Measurements from ENCODE around the gene CALHM3.

The CALHM3 gene

DNA sequence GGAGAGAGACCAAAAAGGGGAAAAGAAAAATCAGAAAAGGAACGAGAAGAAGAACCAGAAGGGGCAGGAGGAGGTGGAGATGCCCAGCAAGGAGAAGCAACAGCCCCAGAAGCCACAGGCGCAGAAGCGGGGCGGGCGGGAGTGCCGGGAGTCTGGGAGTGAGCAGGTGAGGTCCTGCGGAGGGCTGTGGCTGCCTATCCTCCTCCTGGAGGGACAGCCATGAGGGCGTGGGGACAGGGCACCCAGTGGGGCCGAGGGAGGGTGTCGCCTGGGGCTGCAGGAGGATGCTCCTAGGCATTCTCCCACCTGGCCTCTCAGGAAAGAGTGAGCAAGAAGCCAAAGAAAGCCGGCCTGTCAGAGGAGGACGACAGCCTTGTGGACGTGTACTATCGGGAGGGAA lies 38.6 kb downstream of the CALHM3 start:
- no peaks in the 10 kb centered on the region for H3K9me3 ChIP-seq (ENCODE audit: control insufficient read depth, insufficient read depth, low read length)
- H3K27ac ChIP-seq (ENCODE audit: low read length), result no peak overlapping the region
- H3K4me3 ChIP-seq (ENCODE audit: low read length), result no peak overlapping the region
- no peaks in the 10 kb centered on the region for H3K4me1 ChIP-seq (ENCODE audit: control insufficient read depth, insufficient read depth, low read length)
- H3K27me3 ChIP-seq (ENCODE audit: control insufficient read depth, insufficient read depth, low read length), result no peaks in the 10 kb centered on the region
- no CpG with 5 or more reads among the region's 14 CpGs for WGBS (ENCODE audit: insufficient coverage, insufficient read length)
- DNase-seq (ENCODE audit: low read depth, low spot score), result no peak
- peaks cover 61% of the 10 kb centered on the region for H3K36me3 ChIP-seq (ENCODE audit: control insufficient read depth, insufficient read depth, low read length)

DNA sequence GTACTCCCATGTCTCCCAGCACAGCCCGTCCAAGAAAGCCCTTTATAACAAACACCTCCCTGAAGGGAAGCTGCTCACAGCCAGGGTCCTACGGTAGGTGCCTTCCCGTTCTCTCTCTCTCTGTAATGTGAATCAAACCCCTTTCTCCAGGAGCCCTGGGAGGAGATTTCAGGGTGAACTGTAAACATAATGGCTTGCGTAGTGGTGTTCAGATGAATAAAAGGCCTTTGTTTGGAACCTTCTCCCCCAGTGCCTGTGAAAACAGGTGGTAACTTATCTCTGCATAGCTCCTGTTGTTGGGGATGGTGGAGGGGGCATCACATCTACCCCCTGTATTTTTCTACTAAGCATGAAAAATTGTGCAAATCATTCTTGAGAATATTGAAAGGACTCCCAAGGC lies 39.3 kb downstream of the CALHM3 start:
- WGBS (ENCODE audit: insufficient coverage, insufficient read length), result no CpG with 5 or more reads among the region's 4 CpGs

DNA sequence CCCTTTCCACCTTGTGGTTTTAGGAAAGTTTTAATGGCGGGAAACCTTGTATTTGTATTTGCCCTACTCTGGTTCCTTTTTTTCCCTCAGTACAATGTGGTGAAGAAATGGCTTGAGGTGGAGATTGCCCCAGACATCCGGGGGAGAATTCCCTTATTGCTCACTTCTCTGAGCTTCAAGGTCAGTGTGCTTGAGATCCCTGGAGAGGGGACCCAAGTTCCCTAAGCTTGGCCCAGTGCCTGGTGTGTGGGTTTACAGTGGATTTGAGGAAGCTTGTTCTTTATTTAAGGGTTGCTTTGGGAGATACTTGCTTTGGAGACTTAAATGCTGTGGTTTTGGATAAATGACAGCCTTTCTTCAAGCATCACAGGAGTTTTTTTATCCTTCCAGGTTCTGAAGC lies 45.2 kb downstream of the CALHM3 start:
- no CpG with 5 or more reads among the region's 2 CpGs for WGBS (ENCODE audit: insufficient coverage, insufficient read length)
- H3K36me3 ChIP-seq (ENCODE audit: control insufficient read depth, insufficient read depth, low read length), result peaks cover 46% of the 10 kb centered on the region; the same call in 1 of the 2 replicates

More for the DNA sequence above, 39.3 kb downstream of the CALHM3 start:
- Histone ChIP-seq H3K27ac (ENCODE audit: low read length) (no peak overlapping the region), H3K36me3 (ENCODE audit: control insufficient read depth, insufficient read depth, low read length) (peaks cover 58% of the 10 kb centered on the region), H3K9me3 (ENCODE audit: control insufficient read depth, insufficient read depth, low read length) (no peaks in the 10 kb centered on the region), H3K4me3 (ENCODE audit: low read length) (no peak overlapping the region; the same call in 1 of the 2 replicates), H3K27me3 (ENCODE audit: control insufficient read depth, insufficient read depth, low read length) (no peaks in the 10 kb centered on the region), H3K4me1 (ENCODE audit: control insufficient read depth, insufficient read depth, low read length) (no peaks in the 10 kb centered on the region)
- no peak for DNase-seq (ENCODE audit: low read depth, low spot score)

DNA sequence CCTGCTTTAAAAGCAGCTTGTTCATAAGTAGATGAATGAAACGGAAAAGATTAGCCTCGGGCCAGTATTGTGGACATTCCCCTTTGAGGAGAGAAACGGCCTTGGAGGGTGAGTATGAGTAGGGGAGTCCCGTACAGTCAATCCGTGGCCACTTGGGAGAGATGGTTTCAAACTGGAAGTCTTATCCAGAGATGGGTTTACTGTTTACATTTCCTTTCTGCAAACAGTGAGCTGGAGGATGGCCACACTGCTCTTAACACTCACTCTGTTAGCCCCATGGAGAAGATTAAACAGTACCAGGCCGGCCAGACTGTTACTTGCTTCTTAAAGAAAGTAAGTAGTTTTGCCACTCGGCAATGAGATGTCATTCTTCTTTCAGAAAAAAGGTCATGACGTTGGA lies 47.1 kb downstream of the CALHM3 start:
- Histone ChIP-seq H3K4me1 (ENCODE audit: control insufficient read depth, insufficient read depth, low read length) (no peaks in the 10 kb centered on the region), H3K36me3 (ENCODE audit: control insufficient read depth, insufficient read depth, low read length) (peaks cover 41% of the 10 kb centered on the region; the same call in 1 of the 2 replicates), H3K27ac (ENCODE audit: low read length) (no peak overlapping the region), H3K9me3 (ENCODE audit: control insufficient read depth, insufficient read depth, low read length) (no peaks in the 10 kb centered on the region), H3K4me3 (ENCODE audit: low read length) (no peak overlapping the region), H3K27me3 (ENCODE audit: control insufficient read depth, insufficient read depth, low read length) (no peaks in the 10 kb centered on the region)
- DNase-seq (ENCODE audit: low read depth, low spot score), result no peak
- WGBS (ENCODE audit: insufficient coverage, insufficient read length), result no CpG with 5 or more reads among the region's 8 CpGs

More for the DNA sequence above, 45.2 kb downstream of the CALHM3 start:
- H3K27me3 ChIP-seq (ENCODE audit: control insufficient read depth, insufficient read depth, low read length), result no peaks in the 10 kb centered on the region
- H3K4me1 ChIP-seq (ENCODE audit: control insufficient read depth, insufficient read depth, low read length), result no peaks in the 10 kb centered on the region
- H3K9me3 ChIP-seq (ENCODE audit: control insufficient read depth, insufficient read depth, low read length), result no peaks in the 10 kb centered on the region
- no peak for DNase-seq (ENCODE audit: low read depth, low spot score)
- no peak overlapping the region for H3K4me3 ChIP-seq (ENCODE audit: low read length)
- no peak overlapping the region for H3K27ac ChIP-seq (ENCODE audit: low read length)

DNA sequence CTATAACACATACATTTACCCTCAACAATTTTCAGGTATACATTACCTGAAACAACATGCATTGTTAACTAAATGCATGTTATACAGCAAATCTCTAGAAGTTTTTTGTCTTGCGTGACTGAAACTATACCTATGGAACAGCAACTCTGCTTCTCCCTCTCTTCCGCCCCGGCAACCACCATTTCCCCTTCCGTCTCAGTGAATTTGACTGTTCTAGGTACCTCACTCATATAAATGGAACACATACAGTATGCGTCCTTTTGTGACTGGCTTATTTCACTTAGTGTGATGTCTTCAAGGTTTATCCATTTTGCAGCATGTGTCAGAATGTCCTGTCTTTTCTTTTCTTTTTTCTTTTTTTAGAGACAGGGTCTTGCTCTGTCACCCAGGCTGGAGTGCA lies 49.4 kb downstream of the CALHM3 start:
- WGBS (ENCODE audit: insufficient coverage, insufficient read length), result no CpG with 5 or more reads among the region's 5 CpGs
- no peaks in the 10 kb centered on the region for H3K27me3 ChIP-seq (ENCODE audit: control insufficient read depth, insufficient read depth, low read length)
- DNase-seq (ENCODE audit: low read depth, low spot score), result no peak
- no peak overlapping the region for H3K27ac ChIP-seq (ENCODE audit: low read length)
- no peaks in the 10 kb centered on the region for H3K9me3 ChIP-seq (ENCODE audit: control insufficient read depth, insufficient read depth, low read length)
- H3K36me3 ChIP-seq (ENCODE audit: control insufficient read depth, insufficient read depth, low read length), result peaks cover 40% of the 10 kb centered on the region
- H3K4me1 ChIP-seq (ENCODE audit: control insufficient read depth, insufficient read depth, low read length), result no peaks in the 10 kb centered on the region
- no peak overlapping the region for H3K4me3 ChIP-seq (ENCODE audit: low read length)

DNA sequence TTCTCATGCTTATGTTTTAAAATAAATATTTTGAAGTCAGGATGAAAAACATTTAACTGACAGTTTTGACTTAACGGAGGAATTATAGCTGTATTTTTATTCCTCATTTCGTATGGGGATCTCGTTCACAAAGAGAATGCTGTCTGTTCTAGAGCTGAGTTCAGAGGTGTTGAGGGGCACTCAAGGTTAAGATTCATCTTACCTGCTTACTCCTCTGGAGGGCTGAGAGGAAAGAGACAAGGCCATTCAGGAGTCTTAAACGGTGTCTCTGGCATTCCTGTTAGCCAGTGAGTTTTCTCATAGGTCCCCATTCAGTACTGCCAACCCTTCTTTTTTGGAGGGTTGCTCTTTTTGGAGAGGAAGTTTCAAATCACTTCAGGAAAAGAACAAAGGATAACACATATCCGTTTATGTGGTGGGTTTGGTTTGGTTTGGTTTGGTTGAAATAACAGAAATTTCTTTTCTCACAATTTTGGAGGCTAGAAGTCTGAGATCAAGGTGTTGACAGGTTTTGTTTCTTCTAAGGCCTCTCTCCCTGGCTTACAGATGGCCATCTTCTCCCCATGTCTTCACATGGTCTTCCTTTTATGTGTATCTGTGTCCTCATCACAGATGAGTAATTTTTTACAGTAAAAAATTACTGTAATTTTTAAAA lies 49.9 kb downstream of the CALHM3 start:
- Histone ChIP-seq H3K27ac (ENCODE audit: low read length) (no peak overlapping the region), H3K9me3 (ENCODE audit: control insufficient read depth, insufficient read depth, low read length) (no peaks in the 10 kb centered on the region), H3K27me3 (ENCODE audit: control insufficient read depth, insufficient read depth, low read length) (no peaks in the 10 kb centered on the region), H3K4me1 (ENCODE audit: control insufficient read depth, insufficient read depth, low read length) (no peaks in the 10 kb centered on the region), H3K36me3 (ENCODE audit: control insufficient read depth, insufficient read depth, low read length) (peaks cover 37% of the 10 kb centered on the region), H3K4me3 (ENCODE audit: low read length) (no peak overlapping the region)
- no CpG with 5 or more reads among the region's 5 CpGs for WGBS (ENCODE audit: insufficient coverage, insufficient read length)
- DNase-seq (ENCODE audit: low read depth, low spot score), result no peak

DNA sequence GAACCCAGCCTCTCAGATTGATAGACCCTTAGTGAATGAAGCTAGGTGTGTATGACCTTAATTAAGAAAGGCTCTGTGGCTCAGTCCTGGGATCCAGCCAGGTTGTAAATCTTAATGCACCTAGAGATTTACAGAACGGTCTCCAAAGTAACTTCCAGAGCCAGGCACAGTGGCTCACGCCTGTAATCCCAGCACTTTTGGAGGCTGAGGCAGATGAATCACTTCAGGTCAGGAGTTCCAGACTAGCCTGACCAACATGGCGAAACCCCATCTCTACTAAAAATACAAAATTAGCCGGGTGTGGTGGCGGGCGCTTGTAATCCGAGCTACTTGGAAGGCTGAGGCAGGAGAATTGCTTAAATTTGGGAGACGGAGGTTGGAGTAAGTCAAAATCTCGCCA lies 51.2 kb downstream of the CALHM3 start:
- Histone ChIP-seq H3K4me3 (ENCODE audit: low read length) (no peak overlapping the region), H3K27ac (ENCODE audit: low read length) (no peak overlapping the region), H3K36me3 (ENCODE audit: control insufficient read depth, insufficient read depth, low read length) (peaks cover 42% of the 10 kb centered on the region), H3K4me1 (ENCODE audit: control insufficient read depth, insufficient read depth, low read length) (no peaks in the 10 kb centered on the region), H3K9me3 (ENCODE audit: control insufficient read depth, insufficient read depth, low read length) (no peaks in the 10 kb centered on the region), H3K27me3 (ENCODE audit: control insufficient read depth, insufficient read depth, low read length) (no peaks in the 10 kb centered on the region)
- DNase-seq (ENCODE audit: low read depth, low spot score), result no peak
- no CpG with 5 or more reads among the region's 9 CpGs for WGBS (ENCODE audit: insufficient coverage, insufficient read length)

DNA sequence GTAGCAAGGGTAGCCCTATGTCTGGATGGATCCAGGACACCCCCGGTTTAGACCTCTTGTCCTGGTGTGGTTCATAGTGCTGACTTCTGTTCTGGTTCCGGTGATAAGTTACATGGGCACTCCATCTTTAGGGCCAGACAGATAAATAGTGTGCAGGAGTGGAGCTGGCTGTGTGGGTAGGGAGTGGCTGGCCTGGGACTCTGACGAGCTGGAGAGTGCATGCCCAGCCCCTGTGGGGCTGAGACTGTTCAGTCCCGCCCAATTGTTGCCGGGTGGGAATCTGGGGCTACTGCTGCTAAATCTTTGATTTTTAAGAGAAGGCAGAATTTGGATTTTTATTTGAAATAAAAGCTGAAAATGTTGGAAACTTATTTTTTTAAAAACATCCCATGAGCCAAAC lies 55.3 kb downstream of the CALHM3 start:
- no peaks in the 10 kb centered on the region for H3K9me3 ChIP-seq (ENCODE audit: control insufficient read depth, insufficient read depth, low read length)
- no peaks in the 10 kb centered on the region for H3K27me3 ChIP-seq (ENCODE audit: control insufficient read depth, insufficient read depth, low read length)
- peaks cover 44% of the 10 kb centered on the region for H3K36me3 ChIP-seq (ENCODE audit: control insufficient read depth, insufficient read depth, low read length)
- H3K27ac ChIP-seq (ENCODE audit: low read length), result no peak overlapping the region
- DNase-seq (ENCODE audit: low read depth, low spot score), result no peak
- WGBS (ENCODE audit: insufficient coverage, insufficient read length), result no CpG with 5 or more reads among the region's 5 CpGs
- no peaks in the 10 kb centered on the region for H3K4me1 ChIP-seq (ENCODE audit: control insufficient read depth, insufficient read depth, low read length)
- H3K4me3 ChIP-seq (ENCODE audit: low read length), result no peak overlapping the region

Measured in iPS DF 6.9 (cell line).